Osteoblast (primary cell): ENCODE results near the gene SPRTN. TPM values are rescaled to one million over a fixed set of nuclear protein-coding genes. Genes with fewer than 3 reads are reported as not detected.

Experiments
- DNase-seq: peaks from one replicate; pipeline ENCODE4 v3.0.0; 2011; ENCODE audit warnings: low spot score, mixed read lengths; ENCODE audit not compliant: insufficient read length; ENCODE audit errors: missing footprints
- H2AFZ ChIP-seq: 2 replicates; pipeline ENCODE4 v1.6.0; 2011; ENCODE audit warnings: mild to moderate bottlenecking, low read length
- H3K27ac ChIP-seq: 2 replicates; pipeline ENCODE4 v1.5.1; 2011; ENCODE audit warnings: mild to moderate bottlenecking, low read depth, low read length, moderate library complexity
- H3K27me3 ChIP-seq: 2 replicates; pipeline ENCODE4 v1.6.0; 2012; ENCODE audit warnings: mild to moderate bottlenecking, control low read depth, inconsistent platforms, low read length, moderate library complexity; ENCODE audit not compliant: insufficient read depth
- H3K36me3 ChIP-seq: 2 replicates; pipeline ENCODE4 v1.5.1; 2011; ENCODE audit warnings: mild to moderate bottlenecking, low read length, control low read depth, moderate library complexity; ENCODE audit not compliant: insufficient read depth
- H3K4me1 ChIP-seq: 2 replicates; pipeline ENCODE4 v1.5.1; 2011; ENCODE audit warnings: mild to moderate bottlenecking, low read length, control low read depth, moderate library complexity; ENCODE audit not compliant: insufficient read depth
- H3K4me2 ChIP-seq: 2 replicates; pipeline ENCODE4 v1.6.0; 2011; ENCODE audit warnings: mild to moderate bottlenecking, low read length; ENCODE audit not compliant: insufficient read depth
- H3K4me3 ChIP-seq: fragments of 200-600 bp; sonication (generic); 3 replicates; pipeline ENCODE4 v1.5.1; 2012; ENCODE audit warnings: mild to moderate bottlenecking, low read length, inconsistent platforms; ENCODE audit not compliant: insufficient read depth
- H3K79me2 ChIP-seq: 2 replicates; pipeline ENCODE4 v1.6.0; 2012; ENCODE audit warnings: mild to moderate bottlenecking, low read length, control low read depth, inconsistent platforms; ENCODE audit not compliant: insufficient read depth
- H3K9me3 ChIP-seq: 2 replicates; pipeline ENCODE4 v1.5.1; 2011; ENCODE audit warnings: low read depth, low read length, control low read depth
- H4K20me1 ChIP-seq: 2 replicates; pipeline ENCODE4 v1.6.0; 2012; ENCODE audit warnings: mild to moderate bottlenecking, low read length, control low read depth; ENCODE audit not compliant: insufficient read depth
- CTCF ChIP-seq: IDR thresholded peaks from 2 replicates; pipeline ENCODE4 v1.5.1; 2011; ENCODE audit warnings: mild to moderate bottlenecking, low read depth, low read length, moderate library complexity; ENCODE audit errors: extremely low read depth
- total RNA-seq: library from RNA; depleted of rRNA; stranded (reverse); fragments of >200 nt; gene quantifications from 2 replicates; pipeline ENCODE4 v1.2.3, GENCODE V29; 2012

Gene SPRTN
- total RNA-seq, result 15.3 and 17.0 TPM in 2 replicates

- H3K4me3 ChIP-seq, result peak within 1 kb of the TSS; percentile 95
- no peaks in the 10 kb centered on the region for H3K27me3 ChIP-seq
- peak within 1 kb of the TSS; percentile 98 for H3K4me2 ChIP-seq
- H2AFZ ChIP-seq, result peak within 1 kb of the TSS; percentile 98
- H3K79me2 ChIP-seq, result peaks cover 82% of the 10 kb centered on the region
- H3K27ac ChIP-seq, result peak within 1 kb of the TSS; percentile 97
- H3K9me3 ChIP-seq, result no peaks in the 10 kb centered on the region
- no peak for TF ChIP-seq CTCF
- H4K20me1 ChIP-seq, result peaks cover 42% of the 10 kb centered on the region
- H3K36me3 ChIP-seq, result peaks cover 7% of the 10 kb centered on the region
- H3K4me1 ChIP-seq, result peaks cover 40% of the 10 kb centered on the region
- DNase-seq, result peak; percentile 96
Observed at GRCh38 chr1:231338270-231339128, at the start of gene SPRTN. Gene SPRTN (plus strand): TSS chr1:231338293. CDS start chr1:231338384, 91 bp downstream.

- Histone ChIP-seq H3K79me2 (no peaks in the 10 kb centered on the region), H3K27me3 (no peaks in the 10 kb centered on the region), H4K20me1 (no peaks in the 10 kb centered on the region), H3K4me1 (no peaks in the 10 kb centered on the region), H3K9me3 (no peaks in the 10 kb centered on the region), H3K27ac (no peak overlapping the region), H3K36me3 (no peaks in the 10 kb centered on the region), H3K4me3 (no peak overlapping the region), H3K4me2 (no peak overlapping the region), H2AFZ (no peak overlapping the region)
- no peak for DNase-seq
- TF ChIP-seq CTCF, result no peak
Observed at GRCh38 chr1:231295938-231296337, 42.2 kb upstream of the SPRTN start.

- Histone ChIP-seq H3K27me3 (no peaks in the 10 kb centered on the region), H3K9me3 (no peaks in the 10 kb centered on the region), H3K4me2 (no peak overlapping the region), H3K4me1 (no peaks in the 10 kb centered on the region), H4K20me1 (no peaks in the 10 kb centered on the region), H2AFZ (no peak overlapping the region), H3K36me3 (no peaks in the 10 kb centered on the region), H3K79me2 (no peaks in the 10 kb centered on the region), H3K4me3 (no peak overlapping the region), H3K27ac (no peak overlapping the region)
- TF ChIP-seq CTCF, result no peak
- no peak for DNase-seq
Observed at GRCh38 chr1:231301990-231302389, 36.1 kb upstream of the SPRTN start.

GRCh38 chr1:231310391-231310934, 27.6 kb upstream of the SPRTN start:
- Histone ChIP-seq H3K79me2 (no peaks in the 10 kb centered on the region), H3K36me3 (no peaks in the 10 kb centered on the region), H3K4me3 (no peak overlapping the region), H4K20me1 (no peaks in the 10 kb centered on the region), H3K4me2 (no peak overlapping the region), H3K27me3 (no peaks in the 10 kb centered on the region), H2AFZ (no peak overlapping the region), H3K27ac (no peak overlapping the region), H3K4me1 (no peaks in the 10 kb centered on the region), H3K9me3 (no peaks in the 10 kb centered on the region)
- no peak for TF ChIP-seq CTCF
- no peak for DNase-seq
